Ascending aorta (tissue), 2 donors: Measurements from ENCODE around the gene CACNA2D1. TPM values are rescaled to one million over a fixed set of nuclear protein-coding genes. Genes with fewer than 3 reads are reported as not detected.

Source experiments
- DNase-seq, 2 donors: peaks; one replicate each; pipeline ENCODE4 v3.0.0-alpha.2; 2019; ENCODE audit warnings: low spot score in 2 of 2
- H3K27ac ChIP-seq, 2 donors: fragments of 200-600 bp; sonication (generic); one replicate each; pipeline ENCODE4 v1.5.1; 2016 to 2017; ENCODE audit warnings: mild to moderate bottlenecking in 1 of 2
- H3K27me3 ChIP-seq: fragments of 200-600 bp; sonication (generic); one replicate; pipeline ENCODE4 v1.5.1; 2017
- H3K36me3 ChIP-seq, 2 donors: fragments of 200-600 bp; sonication (generic); one replicate each; pipeline ENCODE4 v1.5.1; 2016
- H3K4me1 ChIP-seq, 2 donors: fragments of 200-600 bp; sonication (generic); one replicate each; pipeline ENCODE4 v1.5.1; 2016 to 2017; ENCODE audit warnings: mild to moderate bottlenecking in 1 of 2
- H3K4me3 ChIP-seq, 2 donors: fragments of 200-600 bp; sonication (generic); one replicate each; pipeline ENCODE4 v1.5.1; 2016 to 2017; ENCODE audit warnings: mild to moderate bottlenecking in 1 of 2
- H3K9me3 ChIP-seq, 2 donors: fragments of 200-600 bp; sonication (generic); one replicate each; pipeline ENCODE4 v1.5.1; 2016
- intact Hi-C: fragments of 100-400 bp; cut with DNase I; formaldehyde crosslinking; loops from one replicate; pipeline ENCODE4 v1.15.1; 2023
- total RNA-seq: library from RNA; depleted of rRNA; stranded (reverse); fragments of >200 nt; gene quantifications from one replicate; pipeline ENCODE4 v1.1.0, GENCODE V29; 2016
- TF ChIP-seq, protein P1 (sequence below), 3 experiments: fragments of 200-600 bp in 2 of 3; fragments of 450-650 bp in 1 of 3; sonication (generic) in 2 of 3; IDR thresholded peaks; one replicate each; pipeline ENCODE4 v1.5.1; 2016 to 2019; ENCODE audit warnings: antibody characterized with exemption in 3 of 3, mild to moderate bottlenecking in 1 of 3, moderate library complexity in 1 of 3

The CACNA2D1 gene
- total RNA-seq, 1 donor from 2014 or later = 17.3 TPM

GRCh38 chr7:82035456-82035855 is 408.1 kb downstream of the CACNA2D1 start:
- no peak overlapping the region for H3K27ac ChIP-seq
- TF ChIP-seq, protein P1, sequence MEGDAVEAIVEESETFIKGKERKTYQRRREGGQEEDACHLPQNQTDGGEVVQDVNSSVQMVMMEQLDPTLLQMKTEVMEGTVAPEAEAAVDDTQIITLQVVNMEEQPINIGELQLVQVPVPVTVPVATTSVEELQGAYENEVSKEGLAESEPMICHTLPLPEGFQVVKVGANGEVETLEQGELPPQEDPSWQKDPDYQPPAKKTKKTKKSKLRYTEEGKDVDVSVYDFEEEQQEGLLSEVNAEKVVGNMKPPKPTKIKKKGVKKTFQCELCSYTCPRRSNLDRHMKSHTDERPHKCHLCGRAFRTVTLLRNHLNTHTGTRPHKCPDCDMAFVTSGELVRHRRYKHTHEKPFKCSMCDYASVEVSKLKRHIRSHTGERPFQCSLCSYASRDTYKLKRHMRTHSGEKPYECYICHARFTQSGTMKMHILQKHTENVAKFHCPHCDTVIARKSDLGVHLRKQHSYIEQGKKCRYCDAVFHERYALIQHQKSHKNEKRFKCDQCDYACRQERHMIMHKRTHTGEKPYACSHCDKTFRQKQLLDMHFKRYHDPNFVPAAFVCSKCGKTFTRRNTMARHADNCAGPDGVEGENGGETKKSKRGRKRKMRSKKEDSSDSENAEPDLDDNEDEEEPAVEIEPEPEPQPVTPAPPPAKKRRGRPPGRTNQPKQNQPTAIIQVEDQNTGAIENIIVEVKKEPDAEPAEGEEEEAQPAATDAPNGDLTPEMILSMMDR (IDR thresholded peaks at IDR 0.05) = no peak
- no peaks in the 10 kb centered on the region for H3K9me3 ChIP-seq
- H3K36me3 ChIP-seq = no peaks in the 10 kb centered on the region
- no peaks in the 10 kb centered on the region for H3K4me1 ChIP-seq
- no peak overlapping the region for H3K4me3 ChIP-seq
- intact Hi-C loops = no loop called here
- no peak for DNase-seq
- no peaks in the 10 kb centered on the region for H3K27me3 ChIP-seq

DNA sequence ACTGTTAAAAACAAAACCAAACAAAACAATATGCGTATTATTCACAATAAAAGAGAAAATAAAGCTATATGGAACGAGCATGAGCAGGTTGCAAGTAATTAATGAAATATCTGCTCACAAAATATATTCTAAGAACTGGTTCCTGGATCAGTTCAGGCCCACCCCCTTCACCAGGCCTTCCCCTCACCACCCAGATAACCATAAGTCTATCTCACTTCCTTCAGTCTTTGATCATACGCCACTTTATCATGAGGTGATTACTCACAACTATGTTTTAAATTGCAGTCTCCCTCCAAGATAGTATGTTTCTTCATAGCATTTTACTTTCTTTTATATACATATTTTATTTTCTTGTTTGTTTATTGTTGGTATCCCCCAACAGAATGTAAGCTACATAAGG is 410.7 kb downstream of the CACNA2D1 start:
- Histone ChIP-seq H3K4me1 (no peaks in the 10 kb centered on the region), H3K4me3 (no peak overlapping the region), H3K27ac (no peak overlapping the region), H3K9me3 (no peaks in the 10 kb centered on the region), H3K36me3 (no peaks in the 10 kb centered on the region), H3K27me3 (no peaks in the 10 kb centered on the region)
- intact Hi-C loops = no loop called here
- no peak for DNase-seq
- TF ChIP-seq, protein P1 (IDR thresholded peaks at IDR 0.05) = no peak

DNA sequence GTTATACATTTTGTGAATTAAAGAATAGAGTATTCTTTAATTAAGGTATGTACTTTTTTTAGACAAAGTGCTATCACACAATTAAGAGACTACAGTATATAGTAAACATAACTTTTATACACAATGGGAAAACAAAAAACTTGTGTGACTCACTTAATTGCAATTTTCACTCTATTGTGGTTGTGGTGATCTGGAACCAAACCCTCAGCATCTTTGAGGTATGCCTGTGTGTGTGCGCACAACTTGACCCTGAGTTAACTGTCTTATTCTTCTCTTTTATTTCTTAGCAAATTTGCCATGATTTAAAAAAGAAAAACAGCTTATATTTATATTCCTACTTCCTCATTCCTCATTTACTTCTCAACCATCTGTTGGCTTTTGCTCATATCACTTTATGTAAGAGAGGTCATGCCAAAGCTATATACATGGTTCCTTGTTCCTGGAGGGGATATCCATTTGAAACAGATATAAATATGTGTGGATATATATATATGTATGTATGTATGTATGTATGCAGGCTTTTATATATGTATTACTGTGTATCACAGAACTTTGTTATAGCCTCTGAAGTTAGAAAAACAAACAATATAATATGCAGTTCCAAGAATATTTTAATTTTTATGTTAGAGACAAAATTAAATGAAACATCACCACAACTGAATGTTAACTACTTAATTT is 414.2 kb downstream of the CACNA2D1 start:
- TF ChIP-seq, protein P1 (IDR thresholded peaks at IDR 0.05) = no peak

DNA sequence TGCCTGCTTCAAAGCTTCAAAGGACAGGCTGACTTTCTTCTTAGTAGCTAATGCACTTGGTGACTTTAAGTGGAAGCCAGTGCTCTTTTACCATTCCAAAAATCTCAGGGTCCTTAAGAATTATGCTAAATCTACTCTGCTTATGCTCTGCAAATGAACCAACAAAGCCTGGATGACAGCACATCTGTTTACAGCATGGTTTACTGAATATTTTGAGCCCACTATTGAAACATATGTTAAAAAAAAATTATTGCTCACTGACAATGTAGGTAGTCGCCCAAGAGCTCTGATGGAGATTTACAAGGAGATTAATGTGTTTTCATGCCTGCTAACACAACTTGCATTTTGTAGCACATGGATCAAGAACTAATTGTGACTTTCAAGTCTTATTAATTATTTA is 415.5 kb downstream of the CACNA2D1 start:
- no peaks in the 10 kb centered on the region for H3K4me1 ChIP-seq
- DNase-seq = no peak
- intact Hi-C loops = no loop called here

More for the DNA sequence above, 414.2 kb downstream of the CACNA2D1 start:
- no peak overlapping the region for H3K27ac ChIP-seq
- no peak for DNase-seq
- no peaks in the 10 kb centered on the region for H3K27me3 ChIP-seq
- no peaks in the 10 kb centered on the region for H3K9me3 ChIP-seq
- H3K4me1 ChIP-seq = no peaks in the 10 kb centered on the region
- H3K36me3 ChIP-seq = no peaks in the 10 kb centered on the region
- no peak overlapping the region for H3K4me3 ChIP-seq
- intact Hi-C loops = no loop called here

DNA sequence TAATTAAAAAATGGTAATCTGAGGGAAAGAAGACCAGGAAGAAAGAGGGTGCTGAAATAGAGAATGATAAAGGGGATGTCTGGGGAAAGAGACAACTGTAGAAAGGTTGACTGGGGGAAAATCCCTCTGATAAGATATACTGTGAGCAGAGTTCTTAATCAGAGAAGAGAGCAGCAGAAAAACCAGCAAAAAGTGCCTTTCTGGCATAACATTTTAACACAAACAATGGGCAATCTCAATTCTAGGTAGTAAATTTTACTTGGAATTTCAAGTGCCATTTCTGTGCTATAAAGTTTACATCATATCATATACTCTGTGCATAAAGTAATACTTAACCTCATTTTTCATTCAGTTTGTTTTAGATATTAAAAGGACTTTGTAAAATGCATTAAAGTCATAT is 421.9 kb downstream of the CACNA2D1 start:
- Histone ChIP-seq H3K27ac (no peak overlapping the region), H3K4me1 (peaks cover 0 to 9% of the 10 kb centered on the region in 2 donors), H3K27me3 (no peaks in the 10 kb centered on the region), H3K9me3 (no peaks in the 10 kb centered on the region), H3K4me3 (no peak overlapping the region), H3K36me3 (no peaks in the 10 kb centered on the region)
- TF ChIP-seq, protein P1 (IDR thresholded peaks at IDR 0.05) = no peak
- no peak for DNase-seq
- intact Hi-C loops = no loop called here

More for the DNA sequence above, 415.5 kb downstream of the CACNA2D1 start:
- Histone ChIP-seq H3K36me3 (no peaks in the 10 kb centered on the region), H3K9me3 (no peaks in the 10 kb centered on the region), H3K27ac (no peak overlapping the region), H3K4me3 (no peak overlapping the region), H3K27me3 (no peaks in the 10 kb centered on the region)
- TF ChIP-seq, protein P1 (IDR thresholded peaks at IDR 0.05) = no peak
